ENCODE results near the gene RPL38. TPM values are rescaled to one million over a fixed set of nuclear protein-coding genes. Genes with fewer than 3 reads are reported as not detected.

RPL38 gene
- total RNA-seq, 3 donors from 2014 or later: 304 to 570 (median 471) TPM

DNA sequence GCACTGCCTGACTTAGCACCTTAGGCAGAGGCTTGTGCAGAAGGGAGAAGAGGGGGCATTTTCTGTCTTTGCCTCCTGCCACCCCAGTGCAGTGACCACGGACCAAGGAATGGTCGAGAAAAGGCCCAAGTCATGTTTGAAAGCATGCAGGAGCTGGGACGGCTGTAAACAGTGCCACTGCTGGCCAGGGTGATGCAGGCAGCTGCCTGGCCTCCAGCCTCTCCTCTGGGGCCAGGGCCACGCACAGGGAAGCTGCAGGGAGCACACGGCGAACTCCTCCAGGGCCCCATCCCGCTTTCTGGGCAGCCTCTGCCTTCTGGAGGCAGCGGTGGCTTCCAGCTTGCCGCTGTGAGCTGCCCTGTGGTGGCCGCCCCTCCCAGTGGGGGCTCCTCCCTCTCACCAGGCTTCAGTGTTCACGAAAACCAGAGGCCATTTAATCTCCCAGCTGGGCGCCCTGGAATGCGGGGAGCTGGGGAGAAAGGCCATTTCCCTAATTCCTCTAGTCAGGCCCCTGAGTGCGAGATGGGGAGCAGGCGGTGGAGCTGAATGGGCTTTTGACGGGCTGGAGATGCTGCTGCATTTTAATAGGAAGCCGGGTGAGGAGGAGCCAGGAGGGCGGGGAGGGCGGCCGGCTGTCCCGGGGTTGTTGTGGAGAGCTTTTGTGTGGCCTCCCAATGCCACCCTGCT, 41.8 kb downstream of the RPL38 start:
- Histone ChIP-seq H3K27me3 (no peaks in the 10 kb centered on the region), H3K4me3 (no peak overlapping the region), H3K36me3 (no peaks in the 10 kb centered on the region), H3K9me3 (no peaks in the 10 kb centered on the region), H3K4me1 (no peaks in the 10 kb centered on the region), H3K27ac (no peak overlapping the region)
- no peak for TF ChIP-seq POLR2AphosphoS5 (IDR thresholded peaks at IDR 0.05)
- TF ChIP-seq, protein P1, sequence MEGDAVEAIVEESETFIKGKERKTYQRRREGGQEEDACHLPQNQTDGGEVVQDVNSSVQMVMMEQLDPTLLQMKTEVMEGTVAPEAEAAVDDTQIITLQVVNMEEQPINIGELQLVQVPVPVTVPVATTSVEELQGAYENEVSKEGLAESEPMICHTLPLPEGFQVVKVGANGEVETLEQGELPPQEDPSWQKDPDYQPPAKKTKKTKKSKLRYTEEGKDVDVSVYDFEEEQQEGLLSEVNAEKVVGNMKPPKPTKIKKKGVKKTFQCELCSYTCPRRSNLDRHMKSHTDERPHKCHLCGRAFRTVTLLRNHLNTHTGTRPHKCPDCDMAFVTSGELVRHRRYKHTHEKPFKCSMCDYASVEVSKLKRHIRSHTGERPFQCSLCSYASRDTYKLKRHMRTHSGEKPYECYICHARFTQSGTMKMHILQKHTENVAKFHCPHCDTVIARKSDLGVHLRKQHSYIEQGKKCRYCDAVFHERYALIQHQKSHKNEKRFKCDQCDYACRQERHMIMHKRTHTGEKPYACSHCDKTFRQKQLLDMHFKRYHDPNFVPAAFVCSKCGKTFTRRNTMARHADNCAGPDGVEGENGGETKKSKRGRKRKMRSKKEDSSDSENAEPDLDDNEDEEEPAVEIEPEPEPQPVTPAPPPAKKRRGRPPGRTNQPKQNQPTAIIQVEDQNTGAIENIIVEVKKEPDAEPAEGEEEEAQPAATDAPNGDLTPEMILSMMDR (IDR thresholded peaks at IDR 0.05): no peak
- intact Hi-C loops (cut with DNase I; ENCODE audit: low total_unique reads): no loop called here
- no peak for DNase-seq (ENCODE audit: low spot score in 2 of 2)

DNA sequence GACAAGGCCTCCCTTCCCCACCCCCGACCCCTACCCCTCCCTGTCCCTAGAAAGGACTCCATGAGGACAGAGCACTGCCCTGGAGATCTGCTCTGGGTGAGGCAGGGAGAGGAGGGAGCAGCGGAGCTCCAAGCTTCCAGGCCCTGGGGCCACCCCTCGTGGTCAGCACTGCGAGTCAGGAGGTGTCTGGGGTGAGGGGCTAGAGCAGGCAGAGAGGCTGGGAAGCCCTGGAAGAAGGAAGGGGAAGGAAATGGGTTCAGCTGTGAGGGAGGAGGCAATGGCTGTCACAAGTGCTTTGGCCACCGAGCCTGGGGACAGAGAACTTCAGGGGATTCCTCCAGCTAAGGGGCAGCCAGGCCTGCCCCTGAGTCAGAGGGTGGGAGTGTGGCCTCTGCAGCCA, 42.4 kb downstream of the RPL38 start:
- DNase-seq (ENCODE audit: low spot score in 2 of 2): no peak
- intact Hi-C loops (cut with DNase I; ENCODE audit: low total_unique reads): no loop called here
- no peaks in the 10 kb centered on the region for H3K9me3 ChIP-seq
- no peak for TF ChIP-seq POLR2AphosphoS5 (IDR thresholded peaks at IDR 0.05)
- TF ChIP-seq, protein P1 (IDR thresholded peaks at IDR 0.05): no peak
- TF ChIP-seq POLR2A (IDR thresholded peaks at IDR 0.05): no peak
- no peaks in the 10 kb centered on the region for H3K4me1 ChIP-seq
- H3K27me3 ChIP-seq: no peaks in the 10 kb centered on the region
- H3K36me3 ChIP-seq: no peaks in the 10 kb centered on the region
- no peak overlapping the region for H3K27ac ChIP-seq
- no peak overlapping the region for H3K4me3 ChIP-seq

DNA sequence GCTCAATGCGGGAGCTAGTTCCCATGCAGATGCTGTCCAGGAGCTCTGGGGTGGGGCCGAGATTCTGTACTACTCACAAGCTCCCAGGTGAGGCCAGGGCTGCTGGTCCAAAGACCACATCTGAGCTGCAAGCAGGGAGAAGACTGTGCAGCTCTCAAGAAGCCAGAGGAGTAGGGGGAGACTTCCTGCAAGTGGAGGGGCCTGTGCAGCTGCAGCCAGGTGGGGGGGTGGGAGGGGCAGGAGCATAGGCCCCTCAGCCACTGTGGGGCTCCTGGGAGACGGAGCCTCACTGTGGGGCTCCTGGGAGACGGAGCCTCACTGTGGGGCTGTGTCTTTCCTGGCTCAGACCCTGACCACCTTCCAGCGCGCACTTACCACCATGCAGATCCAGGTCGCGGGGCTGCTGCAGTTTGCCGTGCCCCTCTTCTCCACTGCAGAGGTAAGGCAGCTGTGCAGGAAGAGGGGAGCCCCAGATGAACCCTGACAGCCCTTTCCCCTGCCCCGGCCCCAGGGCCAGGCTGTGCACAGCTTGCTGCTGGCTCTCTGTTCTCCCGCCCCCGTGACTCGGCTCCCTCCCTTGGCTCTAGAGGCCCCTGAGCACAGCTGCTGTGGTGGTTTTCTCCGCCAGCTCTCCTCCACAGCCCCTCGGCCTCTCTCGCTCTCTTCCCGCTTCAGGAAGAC, 46.3 kb downstream of the RPL38 start:
- intact Hi-C loops (cut with DNase I; ENCODE audit: low total_unique reads): no loop called here
- no peaks in the 10 kb centered on the region for H3K4me1 ChIP-seq
- no peak overlapping the region for H3K27ac ChIP-seq
- no peaks in the 10 kb centered on the region for H3K36me3 ChIP-seq
- H3K4me3 ChIP-seq: no peak overlapping the region
- H3K9me3 ChIP-seq: no peaks in the 10 kb centered on the region
- no peak for TF ChIP-seq POLR2AphosphoS5 (IDR thresholded peaks at IDR 0.05)
- TF ChIP-seq, protein P1 (IDR thresholded peaks at IDR 0.05): no peak
- H3K27me3 ChIP-seq: no peaks in the 10 kb centered on the region
- DNase-seq (ENCODE audit: low spot score in 2 of 2): no peak

DNA sequence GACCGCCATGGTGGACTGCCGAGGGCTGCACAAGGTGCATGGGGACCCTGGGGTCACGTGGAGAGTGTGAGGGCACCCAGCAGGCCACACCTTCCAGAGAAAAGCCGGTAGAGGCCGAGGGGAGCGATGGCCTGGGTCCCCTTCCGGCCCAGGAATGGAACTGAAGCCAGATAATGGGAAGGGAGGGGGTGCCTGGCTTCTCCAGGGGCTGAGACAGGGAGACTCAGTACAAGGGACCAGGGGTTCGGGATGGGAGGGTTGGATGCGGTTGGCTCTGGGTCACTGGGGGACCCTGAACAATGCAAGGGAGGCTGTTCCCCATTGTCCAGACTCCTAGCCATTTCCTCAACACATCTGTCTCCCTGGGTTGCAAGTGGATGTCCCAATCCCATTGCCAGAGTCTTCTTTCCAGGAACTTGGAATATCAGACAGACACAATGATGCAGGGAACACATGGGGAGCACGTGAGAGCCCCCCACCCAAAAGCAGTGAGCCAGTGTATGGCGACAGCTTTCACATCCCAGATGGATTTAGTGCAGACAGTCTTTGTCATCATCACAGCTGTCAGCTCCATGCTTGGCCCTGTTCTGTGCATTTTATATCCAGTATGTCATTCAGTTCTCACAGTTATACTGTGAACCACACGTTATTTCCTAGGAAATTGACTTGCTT, 47.0 kb downstream of the RPL38 start:
- no peak for DNase-seq (ENCODE audit: low spot score in 2 of 2)
- intact Hi-C loops (cut with DNase I; ENCODE audit: low total_unique reads): no loop called here
- H3K4me3 ChIP-seq: no peak overlapping the region
- TF ChIP-seq POLR2AphosphoS5 (IDR thresholded peaks at IDR 0.05): no peak
- TF ChIP-seq, protein P1 (IDR thresholded peaks at IDR 0.05): no peak
- TF ChIP-seq POLR2A (IDR thresholded peaks at IDR 0.05): no peak
- no peaks in the 10 kb centered on the region for H3K4me1 ChIP-seq
- H3K27me3 ChIP-seq: no peaks in the 10 kb centered on the region
- no peak overlapping the region for H3K27ac ChIP-seq
- H3K9me3 ChIP-seq: no peaks in the 10 kb centered on the region
- H3K36me3 ChIP-seq: no peaks in the 10 kb centered on the region

DNA sequence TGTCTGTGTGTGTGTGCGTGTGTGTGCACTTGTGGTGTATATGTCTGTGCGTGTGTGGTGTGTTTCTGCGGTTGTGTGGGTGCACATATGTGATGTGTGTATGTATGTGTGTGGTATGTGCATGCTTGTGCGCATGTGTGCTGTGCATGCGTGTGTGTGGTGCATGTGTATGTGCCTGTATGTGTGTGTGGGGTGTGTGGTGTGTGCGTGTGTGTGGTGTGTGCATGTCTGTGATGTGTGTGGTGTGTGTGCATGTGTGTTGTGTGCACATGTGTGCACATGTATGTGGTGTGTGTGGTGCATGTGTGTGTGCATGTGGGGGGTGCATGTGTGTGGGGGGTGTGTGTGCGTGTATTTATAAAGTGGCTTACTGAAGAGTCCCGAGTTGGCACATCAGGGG, 47.6 kb downstream of the RPL38 start:
- Histone ChIP-seq H3K4me3 (no peak overlapping the region), H3K27me3 (no peaks in the 10 kb centered on the region), H3K4me1 (no peaks in the 10 kb centered on the region), H3K36me3 (no peaks in the 10 kb centered on the region), H3K27ac (no peak overlapping the region), H3K9me3 (no peaks in the 10 kb centered on the region)
- intact Hi-C loops (cut with DNase I; ENCODE audit: low total_unique reads): no loop called here
- TF ChIP-seq POLR2AphosphoS5 (IDR thresholded peaks at IDR 0.05) (no peak), POLR2A (IDR thresholded peaks at IDR 0.05) (no peak)
- TF ChIP-seq, protein P1 (IDR thresholded peaks at IDR 0.05): no peak
- no peak for DNase-seq (ENCODE audit: low spot score in 2 of 2)
